ENCODE results near the gene DNMBP.

DNA sequence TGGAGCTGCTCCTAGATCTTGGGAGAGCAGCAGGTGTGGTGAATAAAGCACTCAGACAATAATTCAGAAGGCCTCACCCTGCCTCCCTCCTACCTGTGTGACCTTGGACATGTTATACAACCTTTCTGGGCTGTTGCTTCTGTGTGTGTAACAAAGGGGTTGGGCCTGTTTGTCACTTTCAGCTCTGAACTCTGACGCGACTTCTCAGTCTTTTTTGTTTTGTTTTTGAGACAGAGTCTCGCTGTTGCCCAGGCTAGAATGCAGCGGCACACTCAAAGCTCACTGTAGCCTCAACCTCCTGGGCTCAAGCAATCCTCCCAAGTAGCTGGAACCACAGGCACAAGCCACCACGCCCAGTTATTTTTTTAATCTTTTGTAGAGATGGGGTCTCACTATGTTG, 89.3 kb downstream of the DNMBP start:
- no peak for TF ChIP-seq EZH2phosphoT487 (IDR thresholded peaks at IDR 0.05; ENCODE audit: borderline replicate concordance)
- TF ChIP-seq, protein P1, sequence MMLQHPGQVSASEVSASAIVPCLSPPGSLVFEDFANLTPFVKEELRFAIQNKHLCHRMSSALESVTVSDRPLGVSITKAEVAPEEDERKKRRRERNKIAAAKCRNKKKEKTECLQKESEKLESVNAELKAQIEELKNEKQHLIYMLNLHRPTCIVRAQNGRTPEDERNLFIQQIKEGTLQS (IDR thresholded peaks at IDR 0.05): no peak
